ENCODE results near the gene RNF144A. TPM values are rescaled to one million over a fixed set of nuclear protein-coding genes. Genes with fewer than 3 reads are reported as not detected.

Gene RNF144A
- total RNA-seq, 1 experiment from 2014 or later = 10.6 TPM

DNA sequence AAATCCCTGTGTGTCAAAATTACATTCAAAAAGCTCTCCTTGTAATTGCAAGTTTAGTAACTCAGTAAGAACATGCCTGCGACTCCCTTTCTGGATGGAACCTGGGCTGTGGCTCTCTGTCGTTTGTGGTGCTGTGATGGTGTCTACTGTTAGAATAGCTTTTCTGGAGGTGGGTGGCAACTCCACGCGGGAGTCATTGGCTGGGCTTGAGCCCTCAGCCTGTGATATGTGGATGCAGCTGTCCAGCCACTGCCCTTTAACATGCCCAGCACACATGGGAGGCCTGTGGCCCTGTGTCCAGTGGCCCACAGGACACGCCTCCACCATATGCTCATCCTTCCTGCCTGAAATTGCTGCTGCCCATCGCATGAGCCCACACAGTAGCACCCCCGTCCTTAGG lies 124.2 kb downstream of the RNF144A start:
- H4K5ac ChIP-seq (ENCODE audit: insufficient read length, low read depth, low read length) = no peak overlapping the region
- H2AFZ ChIP-seq (ENCODE audit: low read length) = no peak overlapping the region
- H3K23ac ChIP-seq (ENCODE audit: insufficient read length, low read depth, low read length) = no peak overlapping the region
- no peak overlapping the region for H4K8ac ChIP-seq (replicated peaks; ENCODE audit: insufficient read length, low read depth, low read length)
- H3K27ac Mint-ChIP-seq = peak overlapping the region in 1 of 3 experiments; percentile 3; a peak in 1 of 7 replicates
- H2BK15ac ChIP-seq (ENCODE audit: low read depth, low read length) = no peak overlapping the region
- H3K27me3 Mint-ChIP-seq (ENCODE audit: low read depth) = no peaks in the 10 kb centered on the region
- no peaks in the 10 kb centered on the region for H3K23me2 ChIP-seq (ENCODE audit: insufficient read length, low read depth, low read length, poor library complexity, severe bottlenecking)
- peaks cover 0 to 15% (median 8%) of the 10 kb centered on the region in 3 experiments; a peak in 5 of 7 replicates for H3K36me3 Mint-ChIP-seq (ENCODE audit: insufficient read depth in 1 of 3, low read depth in 3 of 3)
- H3K79me2 ChIP-seq (ENCODE audit: insufficient read depth, low read length) = no peaks in the 10 kb centered on the region
- TF ChIP-seq, protein P1, sequence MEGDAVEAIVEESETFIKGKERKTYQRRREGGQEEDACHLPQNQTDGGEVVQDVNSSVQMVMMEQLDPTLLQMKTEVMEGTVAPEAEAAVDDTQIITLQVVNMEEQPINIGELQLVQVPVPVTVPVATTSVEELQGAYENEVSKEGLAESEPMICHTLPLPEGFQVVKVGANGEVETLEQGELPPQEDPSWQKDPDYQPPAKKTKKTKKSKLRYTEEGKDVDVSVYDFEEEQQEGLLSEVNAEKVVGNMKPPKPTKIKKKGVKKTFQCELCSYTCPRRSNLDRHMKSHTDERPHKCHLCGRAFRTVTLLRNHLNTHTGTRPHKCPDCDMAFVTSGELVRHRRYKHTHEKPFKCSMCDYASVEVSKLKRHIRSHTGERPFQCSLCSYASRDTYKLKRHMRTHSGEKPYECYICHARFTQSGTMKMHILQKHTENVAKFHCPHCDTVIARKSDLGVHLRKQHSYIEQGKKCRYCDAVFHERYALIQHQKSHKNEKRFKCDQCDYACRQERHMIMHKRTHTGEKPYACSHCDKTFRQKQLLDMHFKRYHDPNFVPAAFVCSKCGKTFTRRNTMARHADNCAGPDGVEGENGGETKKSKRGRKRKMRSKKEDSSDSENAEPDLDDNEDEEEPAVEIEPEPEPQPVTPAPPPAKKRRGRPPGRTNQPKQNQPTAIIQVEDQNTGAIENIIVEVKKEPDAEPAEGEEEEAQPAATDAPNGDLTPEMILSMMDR (conservative IDR thresholded peaks at IDR 0.05) = no peak
- H3K56ac ChIP-seq (ENCODE audit: insufficient read length, low read depth, low read length) = no peak overlapping the region
- H3K27me3 ChIP-seq (ENCODE audit: insufficient read depth, low read length) = no peaks in the 10 kb centered on the region
- H2BK20ac ChIP-seq (ENCODE audit: low read depth, low read length, poor library complexity, severe bottlenecking) = no peak overlapping the region
- H3K4me1 Mint-ChIP-seq = no peaks in the 10 kb centered on the region; a peak in 1 of 4 replicates
- no peak overlapping the region for H3K4me3 Mint-ChIP-seq
- H3K4ac ChIP-seq (ENCODE audit: low read depth, low read length) = no peak overlapping the region
- H3K79me1 ChIP-seq (ENCODE audit: insufficient read depth, low read depth, low read length, poor library complexity, severe bottlenecking) = no peaks in the 10 kb centered on the region
- no peak overlapping the region for H2AK5ac ChIP-seq (ENCODE audit: insufficient read length, low read length)
- H3K9me3 ChIP-seq (ENCODE audit: control insufficient read depth, low read depth, low read length) = no peaks in the 10 kb centered on the region
- no peaks in the 10 kb centered on the region for H4K20me1 ChIP-seq (ENCODE audit: control insufficient read depth, insufficient read depth, insufficient read length)
- H3K9me3 Mint-ChIP-seq = peaks cover 0 to 3% of the 10 kb centered on the region in 2 experiments; a peak in 1 of 5 replicates
- H2BK5ac ChIP-seq (ENCODE audit: insufficient read length, low read length) = no peak overlapping the region
- H3K27ac ChIP-seq (ENCODE audit: insufficient read length, low read depth, low read length) = no peak overlapping the region
- H2BK120ac ChIP-seq (ENCODE audit: low read depth, low read length, poor library complexity, severe bottlenecking) = no peak overlapping the region
- H4K91ac ChIP-seq (ENCODE audit: insufficient read length, low read depth, low read length) = no peak overlapping the region
- H3K4me2 ChIP-seq (ENCODE audit: insufficient read depth, insufficient read length, low read length) = no peak overlapping the region
- H2BK12ac ChIP-seq (ENCODE audit: insufficient read length, low read depth, low read length) = no peak overlapping the region
- no peak for DNase-seq
- H3T11ph ChIP-seq (ENCODE audit: low read length) = no peak overlapping the region
- H3K14ac ChIP-seq (ENCODE audit: insufficient read depth, low read length) = no peak overlapping the region
- H3K4me1 ChIP-seq (ENCODE audit: insufficient read depth, low read length) = no peaks in the 10 kb centered on the region
- H3K9ac ChIP-seq (ENCODE audit: extremely low read depth, insufficient read length, low read length) = no peak overlapping the region
- WGBS (ENCODE audit: extremely low coverage, insufficient read length, low lambda C conversion rate) = no CpG with 5 or more reads among the region's 7 CpGs
- H3K18ac ChIP-seq (ENCODE audit: insufficient read length, low read depth, low read length) = no peak overlapping the region

Measured in H9 (cell line).